GM23338 (cell line): ENCODE results near the gene APOBEC3F.

ENCODE experiments used
- CREB1 ChIP-seq: fragments of 250-450 bp; sonication (Bioruptor Pico); IDR thresholded peaks from 2 replicates; pipeline ENCODE4 v1.5.0; 2020; ENCODE audit warnings: low read depth, mild to moderate bottlenecking, moderate library complexity
- JUNB ChIP-seq: IDR thresholded peaks from one replicate; pipeline ENCODE4 v1.6.1; 2016; ENCODE audit warnings: antibody characterized with exemption; ENCODE audit not compliant: unreplicated experiment
- TF ChIP-seq, protein P1 (sequence below), 2 experiments: fragments of 200-600 bp in 1 of 2; sonication (generic) in 1 of 2; conservative IDR thresholded peaks; 2 replicates each; pipeline versions ENCODE4 v1.5.1 to v1.6.1; 2016 to 2017; ENCODE audit warnings: antibody characterized with exemption in 2 of 2, low read depth in 2 of 2, mild to moderate bottlenecking in 2 of 2, moderate library complexity in 1 of 2

GRCh38 chr22:39055658-39056057 lies 15.0 kb downstream of the APOBEC3F start:
- TF ChIP-seq CREB1 (no peak), JUNB (no peak)
- TF ChIP-seq, protein P1, sequence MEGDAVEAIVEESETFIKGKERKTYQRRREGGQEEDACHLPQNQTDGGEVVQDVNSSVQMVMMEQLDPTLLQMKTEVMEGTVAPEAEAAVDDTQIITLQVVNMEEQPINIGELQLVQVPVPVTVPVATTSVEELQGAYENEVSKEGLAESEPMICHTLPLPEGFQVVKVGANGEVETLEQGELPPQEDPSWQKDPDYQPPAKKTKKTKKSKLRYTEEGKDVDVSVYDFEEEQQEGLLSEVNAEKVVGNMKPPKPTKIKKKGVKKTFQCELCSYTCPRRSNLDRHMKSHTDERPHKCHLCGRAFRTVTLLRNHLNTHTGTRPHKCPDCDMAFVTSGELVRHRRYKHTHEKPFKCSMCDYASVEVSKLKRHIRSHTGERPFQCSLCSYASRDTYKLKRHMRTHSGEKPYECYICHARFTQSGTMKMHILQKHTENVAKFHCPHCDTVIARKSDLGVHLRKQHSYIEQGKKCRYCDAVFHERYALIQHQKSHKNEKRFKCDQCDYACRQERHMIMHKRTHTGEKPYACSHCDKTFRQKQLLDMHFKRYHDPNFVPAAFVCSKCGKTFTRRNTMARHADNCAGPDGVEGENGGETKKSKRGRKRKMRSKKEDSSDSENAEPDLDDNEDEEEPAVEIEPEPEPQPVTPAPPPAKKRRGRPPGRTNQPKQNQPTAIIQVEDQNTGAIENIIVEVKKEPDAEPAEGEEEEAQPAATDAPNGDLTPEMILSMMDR (conservative IDR thresholded peaks at IDR 0.05; ENCODE audit: low read depth in 2 of 2), result no peak
